Thoracic aorta (tissue), 2 donors: ENCODE measurements around the gene MAP3K10. TPM values are rescaled to one million over a fixed set of nuclear protein-coding genes. Genes with fewer than 3 reads are reported as not detected.
A peak's percentile ranks its signal among the peaks of the same experiment; 100 is the strongest.
"Not testable (repeated sequence)": the region's sequence is repeated elsewhere in the genome, so short reads cannot be mapped to it uniquely, and the experiment has no call there.

Source experiments
- ATAC-seq: fragments of 150-250 bp; one replicate; pipeline ENCODE4 v1.8.0; 2017; ENCODE audit warnings: low read depth; ENCODE audit not compliant: insufficient number of reproducible peaks, low FRiP score
- DNase-seq: peaks from one replicate; pipeline ENCODE4 v3.0.0-alpha.2; 2020; ENCODE audit warnings: low spot score
- H3K27ac ChIP-seq, 2 donors: fragments of 200-600 bp; sonication (generic); 1 replicate in 1 of 2; 2 replicates in 1 of 2; pipeline ENCODE4 v1.5.1; 2016; ENCODE audit warnings: mild to moderate bottlenecking in 2 of 2, moderate library complexity in 2 of 2
- H3K27me3 ChIP-seq: fragments of 200-600 bp; sonication (generic); replicated peaks from 2 replicates; pipeline ENCODE4 v1.6.0; 2016; ENCODE audit warnings: mild to moderate bottlenecking; ENCODE audit not compliant: insufficient read depth
- H3K36me3 ChIP-seq: fragments of 200-600 bp; sonication (generic); one replicate; pipeline ENCODE4 v1.5.1; 2016
- H3K4me1 ChIP-seq, 2 donors: fragments of 200-600 bp; sonication (generic); 1 replicate in 1 of 2; 2 replicates in 1 of 2; pipeline versions ENCODE4 v1.5.1 to v1.6.0; 2016; ENCODE audit warnings: low read depth in 2 of 2, mild to moderate bottlenecking in 1 of 2; ENCODE audit not compliant: control insufficient read depth in 1 of 2
- H3K4me3 ChIP-seq: fragments of 200-600 bp; sonication (generic); 2 replicates; pipeline ENCODE4 v1.5.1; 2016; ENCODE audit warnings: mild to moderate bottlenecking
- H3K9me3 ChIP-seq: fragments of 200-600 bp; sonication (generic); 2 replicates; pipeline ENCODE4 v1.5.1; 2016
- total RNA-seq, 2 donors: library from RNA; depleted of rRNA; stranded (reverse); fragments of >200 nt; gene quantifications; one replicate each; pipeline versions ENCODE4 v1.1.0 to v1.2.3, GENCODE V29; 2016
- TF ChIP-seq, protein P1 (sequence below): fragments of 200-600 bp; sonication (generic); IDR thresholded peaks from one replicate; pipeline ENCODE4 v1.5.1; 2019; ENCODE audit warnings: antibody characterized with exemption

Gene MAP3K10
- 10 to 100 TPM; 30.2 to 32.5 TPM for total RNA-seq

DNA sequence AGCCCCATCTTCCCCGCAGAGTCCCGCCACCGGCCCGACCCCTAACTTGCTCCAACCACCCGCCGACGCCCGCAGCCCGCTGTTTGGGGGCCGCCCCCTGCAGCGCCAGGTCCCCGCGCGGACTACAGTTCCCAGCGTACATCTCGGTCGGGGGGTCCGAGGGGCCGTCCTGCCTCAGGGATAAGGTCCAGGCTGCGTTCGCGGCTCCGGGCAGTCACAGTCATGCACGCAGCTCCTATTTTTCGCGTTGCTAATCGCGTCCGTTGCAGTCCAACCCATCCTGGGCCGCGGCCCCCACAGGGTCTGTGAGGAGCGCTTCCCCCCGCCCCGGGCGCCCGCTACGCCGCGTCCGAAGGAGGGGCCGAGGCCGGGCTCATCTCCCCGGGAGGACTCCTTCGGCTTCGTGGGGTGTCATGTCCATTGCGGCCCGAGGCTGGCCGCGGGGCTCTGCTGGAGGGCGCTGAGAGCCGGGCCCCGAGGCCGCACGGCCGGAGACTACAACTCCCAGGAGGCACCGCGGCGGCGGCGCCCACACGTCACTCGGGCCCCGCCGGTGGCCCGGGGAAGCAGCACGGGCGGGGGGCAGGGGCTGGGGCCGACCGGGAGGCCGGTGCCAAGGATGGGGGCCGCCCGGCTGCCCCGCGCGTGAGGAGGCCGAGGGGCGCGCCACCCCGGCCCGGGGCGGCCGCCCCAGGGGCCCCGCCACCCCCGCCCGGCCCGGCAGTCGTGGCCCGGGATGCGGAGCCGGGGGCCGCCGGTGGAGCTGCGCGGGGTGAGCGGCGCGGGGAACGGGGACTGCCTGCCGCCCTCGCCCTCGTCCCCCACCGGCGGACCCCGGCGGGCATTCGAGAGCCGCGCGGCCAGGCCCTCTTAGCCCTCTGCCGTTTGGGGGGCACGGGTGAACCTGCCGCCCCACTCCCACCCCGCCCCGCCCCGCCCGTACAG lies at the start of gene MAP3K10:
Gene MAP3K10 (plus strand): TSS at position 536 of the 945 bp plus-strand sequence. CDS start 606 bp downstream, outside the sequence.
- Histone ChIP-seq H3K27me3 (no peaks in the 10 kb centered on the region), H3K36me3 (no peaks in the 10 kb centered on the region), H3K27ac (peak within 1 kb of the TSS; percentile 99 to 100), H3K9me3 (no peaks in the 10 kb centered on the region), H3K4me3 (peak within 1 kb of the TSS; percentile 100), H3K4me1 (peaks cover 10 to 28% of the 10 kb centered on the region in 2 donors)
- TF ChIP-seq, protein P1, sequence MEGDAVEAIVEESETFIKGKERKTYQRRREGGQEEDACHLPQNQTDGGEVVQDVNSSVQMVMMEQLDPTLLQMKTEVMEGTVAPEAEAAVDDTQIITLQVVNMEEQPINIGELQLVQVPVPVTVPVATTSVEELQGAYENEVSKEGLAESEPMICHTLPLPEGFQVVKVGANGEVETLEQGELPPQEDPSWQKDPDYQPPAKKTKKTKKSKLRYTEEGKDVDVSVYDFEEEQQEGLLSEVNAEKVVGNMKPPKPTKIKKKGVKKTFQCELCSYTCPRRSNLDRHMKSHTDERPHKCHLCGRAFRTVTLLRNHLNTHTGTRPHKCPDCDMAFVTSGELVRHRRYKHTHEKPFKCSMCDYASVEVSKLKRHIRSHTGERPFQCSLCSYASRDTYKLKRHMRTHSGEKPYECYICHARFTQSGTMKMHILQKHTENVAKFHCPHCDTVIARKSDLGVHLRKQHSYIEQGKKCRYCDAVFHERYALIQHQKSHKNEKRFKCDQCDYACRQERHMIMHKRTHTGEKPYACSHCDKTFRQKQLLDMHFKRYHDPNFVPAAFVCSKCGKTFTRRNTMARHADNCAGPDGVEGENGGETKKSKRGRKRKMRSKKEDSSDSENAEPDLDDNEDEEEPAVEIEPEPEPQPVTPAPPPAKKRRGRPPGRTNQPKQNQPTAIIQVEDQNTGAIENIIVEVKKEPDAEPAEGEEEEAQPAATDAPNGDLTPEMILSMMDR: no peak
- DNase-seq: peak; percentile 33
- ATAC-seq: peak; percentile 66

DNA sequence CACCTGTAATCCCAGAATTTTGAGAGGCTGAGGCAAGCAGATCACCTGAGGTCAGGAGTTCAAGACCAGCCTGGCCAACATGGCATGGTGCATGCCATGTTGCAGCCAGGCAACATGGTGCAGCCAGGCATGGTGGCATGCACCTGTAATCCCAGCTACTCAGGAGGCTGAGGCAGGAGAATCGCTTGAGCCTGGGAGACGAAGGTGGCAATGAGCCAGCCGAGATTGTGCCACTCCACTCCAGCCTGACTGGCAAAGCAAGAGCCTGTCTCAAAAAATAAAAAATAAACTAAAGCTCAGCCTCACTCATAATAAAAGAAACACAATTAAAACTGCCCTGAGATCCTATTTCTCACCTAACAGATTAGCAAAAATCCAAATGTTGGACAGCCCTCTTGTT lies 49.7 kb upstream of the MAP3K10 start:
- no peak for DNase-seq
- TF ChIP-seq, protein P1: no peak
- H3K27ac ChIP-seq: no peak overlapping the region

DNA sequence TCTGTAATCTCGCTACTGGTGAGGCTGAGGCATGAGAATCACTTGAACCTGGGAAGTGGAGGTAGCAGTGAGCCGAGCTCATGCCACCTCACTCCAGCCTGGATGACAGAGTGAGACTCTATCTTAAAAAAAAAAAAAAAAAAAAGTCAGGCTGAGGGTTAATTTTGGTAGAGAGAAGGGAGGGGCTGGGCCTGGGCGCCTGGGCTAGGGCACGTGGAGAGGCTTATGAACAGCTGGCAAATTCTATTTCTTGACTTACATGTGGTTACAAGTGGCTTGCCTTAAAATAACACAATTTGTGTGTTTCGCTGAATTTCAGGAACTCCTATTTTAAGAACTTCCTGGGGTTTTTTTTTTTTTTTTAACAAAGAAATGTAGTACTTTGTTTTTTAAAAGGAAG lies 47.6 kb upstream of the MAP3K10 start:
- TF ChIP-seq, protein P1: no peak
- H3K4me1 ChIP-seq: peaks cover 13 to 17% of the 10 kb centered on the region in 2 donors
- no peaks in the 10 kb centered on the region for H3K36me3 ChIP-seq
- no peak for ATAC-seq
- no peaks in the 10 kb centered on the region for H3K27me3 ChIP-seq
- no peak for DNase-seq
- no peak overlapping the region for H3K27ac ChIP-seq
- H3K9me3 ChIP-seq: no peaks in the 10 kb centered on the region
- H3K4me3 ChIP-seq: no peak overlapping the region

More for the DNA sequence above, 49.7 kb upstream of the MAP3K10 start:
- Histone ChIP-seq H3K4me1 (peaks cover 13 to 14% of the 10 kb centered on the region in 2 donors), H3K27me3 (no peaks in the 10 kb centered on the region), H3K4me3 (no peak overlapping the region), H3K36me3 (no peaks in the 10 kb centered on the region), H3K9me3 (no peaks in the 10 kb centered on the region)
- no peak for ATAC-seq

DNA sequence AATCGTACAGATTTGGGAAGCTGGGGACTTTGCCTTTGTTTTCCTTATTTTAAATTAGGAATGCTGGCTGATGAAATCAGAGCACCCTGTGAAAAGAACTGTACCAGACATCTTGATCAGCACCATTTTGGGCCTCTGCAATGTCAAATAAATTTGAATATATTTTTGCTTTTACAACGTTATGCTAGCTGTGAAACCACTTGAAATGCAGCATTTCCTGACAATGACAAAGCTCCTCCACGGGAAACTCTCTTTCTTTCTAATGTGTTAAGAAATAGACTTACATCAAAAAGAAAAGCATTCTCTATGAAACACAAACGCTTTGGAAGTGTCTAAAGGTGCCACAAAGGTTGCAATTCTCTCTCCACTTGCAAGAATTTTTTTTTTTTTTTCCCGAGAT lies 47.1 kb upstream of the MAP3K10 start:
- no peaks in the 10 kb centered on the region for H3K9me3 ChIP-seq
- TF ChIP-seq, protein P1: no peak
- no peaks in the 10 kb centered on the region for H3K36me3 ChIP-seq
- H3K27me3 ChIP-seq: no peaks in the 10 kb centered on the region
- H3K27ac ChIP-seq: no peak overlapping the region
- H3K4me3 ChIP-seq: no peak overlapping the region
- H3K4me1 ChIP-seq: peaks cover 13 to 17% of the 10 kb centered on the region in 2 donors
- ATAC-seq (no peak), DNase-seq (no peak)

DNA sequence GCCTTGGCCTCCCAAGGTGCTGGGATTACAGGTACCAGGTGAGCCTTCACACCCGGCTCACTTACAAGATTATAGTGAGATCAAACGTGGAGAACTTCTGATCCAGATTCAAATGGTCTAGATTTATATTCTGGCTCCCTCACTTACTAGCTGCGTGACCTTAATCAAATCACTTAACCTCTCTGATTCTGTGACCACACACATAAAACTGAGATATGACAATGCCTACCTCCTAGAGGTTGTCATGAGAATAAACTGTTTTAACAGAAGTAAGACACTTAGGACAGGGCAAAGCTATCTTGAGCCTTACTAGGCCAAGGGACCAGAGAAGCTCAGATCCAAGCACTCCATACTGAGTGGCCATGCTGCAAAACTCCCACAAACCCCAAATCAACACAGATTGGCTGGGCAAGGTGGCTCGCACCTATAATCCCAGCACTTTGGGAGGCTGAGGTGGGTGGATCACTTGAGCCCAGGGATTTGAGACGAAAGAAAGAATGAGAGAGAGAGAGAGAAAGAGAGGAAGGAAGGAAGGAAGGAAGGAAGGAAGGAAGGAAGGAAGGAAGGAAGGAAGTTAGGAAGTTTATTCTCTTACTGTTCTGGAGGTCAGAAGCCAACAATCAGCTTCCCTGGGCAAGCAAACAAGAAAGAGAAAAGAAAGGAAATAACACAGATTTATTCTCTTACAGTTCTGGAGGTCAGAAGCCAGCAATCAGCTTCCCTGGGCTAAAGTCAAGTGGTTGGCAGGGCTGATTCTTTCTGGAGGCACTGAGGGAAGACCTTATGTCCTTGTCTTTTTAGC lies 46.1 kb upstream of the MAP3K10 start:
- no peak overlapping the region for H3K27ac ChIP-seq
- H3K4me1 ChIP-seq: peaks cover 13 to 17% of the 10 kb centered on the region in 2 donors
- no peak overlapping the region for H3K4me3 ChIP-seq
- ATAC-seq (no peak), DNase-seq (no peak)
- TF ChIP-seq, protein P1: no peak
- no peaks in the 10 kb centered on the region for H3K36me3 ChIP-seq
- H3K27me3 ChIP-seq: no peaks in the 10 kb centered on the region
- no peaks in the 10 kb centered on the region for H3K9me3 ChIP-seq

DNA sequence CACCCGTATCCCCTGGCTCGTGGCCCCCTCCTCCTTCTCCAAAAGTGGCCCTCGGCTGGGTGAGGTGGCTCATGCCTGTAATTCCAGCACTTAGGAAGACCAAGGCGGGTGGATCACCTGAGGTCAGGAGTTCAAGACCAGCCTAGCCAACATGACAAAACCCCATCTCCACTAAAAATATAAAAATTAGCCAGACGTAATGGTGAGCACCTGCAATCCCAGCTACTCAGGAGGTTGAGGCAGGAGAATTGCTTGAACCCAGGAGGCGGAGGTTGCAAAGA lies 45.5 kb upstream of the MAP3K10 start:
- H3K27me3 ChIP-seq, DNase-seq, ATAC-seq, H3K36me3 ChIP-seq, H3K9me3 ChIP-seq, H3K4me3 ChIP-seq, H3K27ac ChIP-seq: not testable (repeated sequence)
- H3K4me1 ChIP-seq: peaks cover 13 to 17% of the 10 kb centered on the region in 2 donors
